Measurements from ENCODE around the gene STPG3. TPM values are rescaled to one million over a fixed set of nuclear protein-coding genes. Genes with fewer than 3 reads are reported as not detected.

STPG3 gene
- total and polyA plus RNA-seq, 7 donors: 0.08 TPM; not detected in 6

DNA sequence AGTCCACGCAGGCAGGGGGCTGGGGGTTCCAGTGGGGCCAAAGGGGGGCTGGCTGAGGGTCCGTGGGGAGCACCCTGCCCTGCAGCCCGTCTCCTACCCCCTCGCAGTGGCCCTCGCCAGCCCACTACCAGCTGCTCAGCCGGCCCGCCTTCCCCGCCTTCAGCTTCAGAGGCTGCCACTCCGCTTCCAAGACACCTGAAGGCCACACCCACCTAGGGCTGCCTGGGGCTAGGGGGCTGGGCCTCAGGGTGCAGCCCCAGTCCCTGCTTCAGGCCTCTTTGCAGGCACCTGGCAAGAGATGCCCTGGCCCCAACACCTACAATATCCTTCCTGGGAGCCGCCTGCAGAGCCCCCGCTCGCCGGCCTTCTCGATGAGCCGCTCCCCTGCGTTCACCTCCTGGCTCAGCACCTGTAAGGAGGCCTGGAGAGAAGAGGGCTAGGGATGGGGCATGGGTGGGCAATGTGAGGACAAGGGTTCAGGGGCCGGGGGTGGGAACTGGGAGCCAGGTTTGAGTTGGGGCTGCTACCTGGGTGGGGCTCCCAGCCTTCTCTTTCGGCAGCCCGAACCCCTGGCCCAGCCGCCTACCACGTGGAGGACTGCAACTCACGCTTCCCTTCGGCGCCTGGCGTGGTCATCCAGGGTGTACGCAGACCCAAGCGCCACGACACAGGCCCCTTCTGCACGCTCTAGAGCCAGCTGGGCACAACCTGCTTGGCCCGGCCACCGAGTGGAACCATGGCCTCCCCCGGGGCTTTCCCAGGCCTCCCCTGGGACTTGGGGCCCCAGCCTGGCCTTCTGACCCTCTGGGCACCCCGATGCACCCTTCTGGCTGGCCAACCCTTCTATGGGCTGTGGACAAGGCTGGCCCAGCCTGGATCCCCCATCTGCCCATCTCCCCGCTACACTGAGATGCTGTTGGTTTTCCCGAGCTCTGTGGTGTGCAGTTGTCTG, 1.7 kb downstream of the STPG3 start:
- no peaks in the 10 kb centered on the region for H3K27me3 ChIP-seq (ENCODE audit: insufficient read depth in 3 of 3, low read length in 2 of 3)
- ATAC-seq (no peak), DNase-seq (no peak)
- peaks cover 17% of the 10 kb centered on the region for H3K4me1 ChIP-seq
- no peak overlapping the region for H3K27ac ChIP-seq
- no peak overlapping the region for H3K4me3 ChIP-seq
- peaks cover 0 to 16% of the 10 kb centered on the region in 2 donors for H3K36me3 ChIP-seq (ENCODE audit: insufficient read depth in 1 of 2, low read depth in 1 of 2)
- intact Hi-C loops (cut with DNase I): no loop called here
- H3K9me3 ChIP-seq: no peaks in the 10 kb centered on the region
- TF ChIP-seq, protein P1, sequence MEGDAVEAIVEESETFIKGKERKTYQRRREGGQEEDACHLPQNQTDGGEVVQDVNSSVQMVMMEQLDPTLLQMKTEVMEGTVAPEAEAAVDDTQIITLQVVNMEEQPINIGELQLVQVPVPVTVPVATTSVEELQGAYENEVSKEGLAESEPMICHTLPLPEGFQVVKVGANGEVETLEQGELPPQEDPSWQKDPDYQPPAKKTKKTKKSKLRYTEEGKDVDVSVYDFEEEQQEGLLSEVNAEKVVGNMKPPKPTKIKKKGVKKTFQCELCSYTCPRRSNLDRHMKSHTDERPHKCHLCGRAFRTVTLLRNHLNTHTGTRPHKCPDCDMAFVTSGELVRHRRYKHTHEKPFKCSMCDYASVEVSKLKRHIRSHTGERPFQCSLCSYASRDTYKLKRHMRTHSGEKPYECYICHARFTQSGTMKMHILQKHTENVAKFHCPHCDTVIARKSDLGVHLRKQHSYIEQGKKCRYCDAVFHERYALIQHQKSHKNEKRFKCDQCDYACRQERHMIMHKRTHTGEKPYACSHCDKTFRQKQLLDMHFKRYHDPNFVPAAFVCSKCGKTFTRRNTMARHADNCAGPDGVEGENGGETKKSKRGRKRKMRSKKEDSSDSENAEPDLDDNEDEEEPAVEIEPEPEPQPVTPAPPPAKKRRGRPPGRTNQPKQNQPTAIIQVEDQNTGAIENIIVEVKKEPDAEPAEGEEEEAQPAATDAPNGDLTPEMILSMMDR (IDR thresholded peaks at IDR 0.05): no peak
- WGBS, 3 donors: 87 to 93% (median 91%) methylated on average over 26 to 35 of the region's 35 CpGs

DNA sequence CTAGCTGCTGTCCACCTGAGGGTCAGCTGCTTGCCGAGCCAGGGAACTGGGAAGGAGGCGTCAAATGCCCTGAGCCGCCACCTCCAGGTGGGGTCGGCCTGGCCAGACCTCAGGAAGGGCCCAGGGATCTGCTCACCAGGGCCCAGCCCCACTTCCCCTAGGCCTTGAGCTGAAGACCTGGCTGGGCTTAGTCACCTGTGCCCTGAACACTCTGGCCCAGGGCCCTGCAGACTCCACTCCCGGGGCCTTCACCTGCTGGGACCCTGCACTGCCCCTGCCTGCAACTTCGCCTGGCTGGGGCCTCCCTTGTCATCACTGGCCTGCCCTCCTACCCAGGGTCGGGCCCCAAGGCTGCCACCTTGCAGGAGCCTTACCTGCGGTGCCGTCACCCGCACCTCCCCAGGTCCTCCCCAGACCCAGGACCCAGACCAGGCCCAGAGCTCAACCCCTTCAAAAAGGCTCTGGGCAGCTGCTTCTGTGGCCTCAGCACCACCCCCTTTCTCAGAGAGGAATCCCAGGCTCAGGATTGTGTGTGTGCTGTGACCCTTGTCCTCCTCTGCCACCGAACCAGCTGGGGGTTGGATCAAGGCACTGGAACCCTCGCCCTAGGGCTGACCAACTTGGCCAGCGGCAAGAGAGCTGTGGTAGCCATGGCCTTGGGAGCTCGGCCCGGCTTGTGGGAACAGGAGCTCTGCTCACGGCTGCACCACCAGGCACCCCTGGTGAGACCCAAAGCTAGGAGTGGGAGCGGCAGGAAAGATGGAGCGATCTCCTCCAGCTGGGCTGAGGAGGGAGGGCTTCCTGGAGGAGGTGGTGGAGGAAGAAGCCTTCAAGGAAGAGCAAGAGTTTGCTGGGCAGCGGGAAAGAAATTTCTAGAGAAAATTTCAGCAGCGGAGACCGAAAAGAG, 2.9 kb downstream of the STPG3 start:
- H3K27me3 ChIP-seq (ENCODE audit: insufficient read depth in 3 of 3, low read length in 2 of 3): no peaks in the 10 kb centered on the region
- peak overlapping the region; percentile 98 for H3K4me3 ChIP-seq
- DNase-seq (no peak), ATAC-seq (peak in 3 of 4 donors; percentile 12 to 17 (median 17))
- H3K36me3 ChIP-seq (ENCODE audit: insufficient read depth in 1 of 2, low read depth in 1 of 2): peaks cover 0 to 28% of the 10 kb centered on the region in 2 donors
- peaks cover 14% of the 10 kb centered on the region for H3K4me1 ChIP-seq
- TF ChIP-seq, protein P1 (IDR thresholded peaks at IDR 0.05): no peak
- H3K9me3 ChIP-seq: no peaks in the 10 kb centered on the region
- 51 to 61% (median 52%) methylated on average over 21 of the region's 21 CpGs for WGBS, 3 donors
- intact Hi-C loops (cut with DNase I): no loop called here
- peak overlapping the region; percentile 80 for H3K27ac ChIP-seq

DNA sequence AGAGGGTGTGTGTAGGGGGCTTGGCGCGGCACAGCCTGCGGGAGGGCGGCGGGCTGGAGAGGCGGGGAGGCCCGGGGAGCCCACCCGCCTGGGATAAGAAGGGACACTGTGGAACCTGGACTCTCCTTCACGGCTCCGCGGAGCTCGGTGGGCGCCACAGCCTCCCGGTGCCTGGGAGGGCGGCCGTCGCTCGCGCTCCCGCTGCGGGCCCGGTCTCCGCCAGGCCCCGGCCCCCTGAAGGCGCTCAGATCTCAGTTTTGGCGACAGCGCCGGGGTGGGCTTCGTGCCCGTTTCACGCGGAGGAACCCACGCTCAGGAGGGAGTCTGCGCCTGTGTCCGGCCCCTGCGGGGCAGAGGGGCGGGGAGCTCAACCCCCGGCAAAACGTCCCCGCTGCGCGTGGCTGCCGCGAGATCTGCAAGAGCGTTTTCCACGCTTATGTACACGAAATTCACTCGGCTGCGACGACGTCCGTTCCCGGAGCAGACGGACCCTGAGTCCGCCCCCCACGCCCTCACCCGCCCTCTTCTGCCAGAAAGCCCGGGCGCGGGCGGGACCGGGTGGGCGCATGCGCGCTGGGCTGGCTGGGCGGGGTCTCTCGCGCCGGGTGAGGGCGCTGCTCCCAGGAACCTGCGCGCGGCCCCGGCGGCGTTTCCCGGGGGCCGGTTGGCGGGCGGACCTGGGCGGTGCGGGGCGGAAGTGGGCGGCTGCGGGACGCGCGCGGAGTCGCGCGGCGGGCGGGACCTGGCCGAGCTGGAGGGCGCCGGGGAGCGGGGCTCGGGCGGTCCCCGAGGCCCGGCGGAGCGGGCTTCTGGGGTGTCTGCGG, 3.8 kb downstream of the STPG3 start, which contains the start of gene NELFB:
Gene NELFB (plus strand): TSS at position 704 of the 824 bp plus-strand sequence.
- intact Hi-C loops (cut with DNase I): no loop called here
- ATAC-seq: peak; percentile 92 to 94 (median 92)
- peaks cover 14% of the 10 kb centered on the region for H3K4me1 ChIP-seq

More for the DNA sequence above, 3.8 kb downstream of the STPG3 start, which contains the start of gene NELFB:
- DNase-seq: peak; percentile 94 to 97
- 1% methylated on average over 81 to 105 of the region's 105 CpGs for WGBS, 3 donors
- Histone ChIP-seq H3K27ac (peak within 1 kb of the TSS; percentile 80), H3K4me3 (peak within 1 kb of the TSS; percentile 98), H3K9me3 (no peaks in the 10 kb centered on the region), H3K27me3 (ENCODE audit: insufficient read depth in 3 of 3, low read length in 2 of 3) (no peaks in the 10 kb centered on the region), H3K36me3 (ENCODE audit: insufficient read depth in 1 of 2, low read depth in 1 of 2) (peaks cover 0 to 35% of the 10 kb centered on the region in 2 donors)
- TF ChIP-seq, protein P1 (IDR thresholded peaks at IDR 0.05): no peak
